ENCODE measurements around the gene TXNRD3.

The TXNRD3 gene

DNA sequence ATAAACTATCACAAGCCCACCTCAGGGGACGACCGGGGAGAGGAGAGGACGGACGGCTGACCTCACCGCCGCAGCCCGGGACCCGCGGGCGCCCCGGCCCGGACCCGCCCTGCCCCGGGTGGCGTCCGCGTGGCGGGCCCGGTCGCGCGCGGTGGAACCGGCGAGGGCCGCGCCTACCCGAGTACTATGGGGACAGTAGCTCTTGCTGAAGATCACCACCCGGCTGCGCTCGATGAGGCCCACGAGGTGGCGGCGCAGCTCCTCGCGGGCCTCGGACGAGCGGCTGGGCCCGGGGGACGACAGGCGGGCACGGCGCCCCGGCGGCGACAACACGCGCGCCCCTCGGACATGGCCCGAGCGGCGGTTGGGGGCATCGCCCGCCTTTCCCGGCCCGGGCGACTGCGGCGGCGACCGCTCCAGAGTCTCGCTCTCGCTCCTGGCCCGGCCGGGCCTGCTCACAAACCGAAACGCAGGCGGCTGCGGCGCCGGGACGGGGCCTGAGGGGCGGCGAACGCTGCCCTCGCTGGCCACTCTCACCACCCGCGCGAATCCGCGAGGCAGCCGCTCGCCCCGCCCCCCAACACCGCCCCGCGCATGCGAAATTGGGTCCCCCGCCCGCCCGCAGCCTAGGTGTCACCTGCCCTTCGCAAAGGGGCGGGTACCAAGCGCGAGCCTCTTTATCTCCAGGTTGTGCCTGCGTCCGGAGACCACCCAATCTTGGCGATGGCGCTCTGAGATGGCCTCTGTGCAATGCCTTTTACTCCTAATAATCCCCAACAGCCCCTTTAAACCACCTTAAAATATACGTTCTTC is at the start of gene TXNRD3:
Gene TXNRD3 (minus strand): TSS at position 554 of the 813 bp plus-strand sequence.
- H3K4me3 ChIP-seq (ENCODE audit: low read depth, low read length): peak within 1 kb of the TSS; percentile 46

DNA sequence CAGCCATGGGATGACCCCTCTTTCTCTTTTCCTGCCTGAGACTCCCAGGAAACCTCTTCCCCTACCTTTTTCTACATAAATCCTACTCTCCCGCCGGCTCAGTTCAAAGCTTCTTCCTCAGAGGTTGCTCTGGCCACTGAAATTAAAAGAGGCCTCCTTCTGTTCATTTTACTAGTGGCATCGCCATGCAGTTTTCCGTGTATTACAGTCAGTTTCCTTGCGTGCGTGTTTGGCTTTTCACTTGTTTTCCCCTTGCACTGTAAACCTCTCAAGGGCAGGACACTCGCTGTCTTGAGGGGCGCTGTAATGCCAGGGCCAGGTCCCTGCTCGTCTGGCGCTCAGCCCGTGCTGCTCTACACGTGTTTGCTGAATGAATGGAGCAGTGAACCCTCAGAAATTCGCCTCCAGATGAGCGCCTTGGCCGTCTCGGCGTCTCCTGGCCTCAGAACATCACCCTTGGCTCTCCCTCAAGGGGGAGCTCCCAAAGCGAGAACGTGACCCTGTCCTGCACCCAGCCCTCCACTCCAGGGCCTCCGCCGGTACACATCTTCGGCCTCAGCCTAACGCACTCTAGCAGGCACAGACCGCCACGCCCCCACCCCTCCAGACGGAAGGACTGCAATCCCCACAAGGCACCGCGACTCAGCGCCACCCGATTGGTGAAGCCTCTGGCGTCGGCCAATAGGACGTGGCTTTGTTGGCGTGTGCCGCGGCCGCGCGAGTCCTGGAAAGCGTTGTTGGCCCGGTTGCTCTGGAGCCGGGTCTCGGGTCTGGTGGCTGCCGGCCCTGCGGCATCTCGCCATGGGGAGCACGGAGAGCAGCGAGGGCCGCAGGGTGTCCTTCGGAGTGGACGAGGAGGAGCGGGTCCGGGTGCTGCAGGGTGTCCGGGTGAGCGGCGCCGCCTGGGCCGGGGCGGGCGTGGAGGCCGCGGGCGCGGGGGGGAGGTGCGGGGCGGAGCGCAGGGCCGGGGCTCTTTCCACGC is 48.9 kb upstream of the TXNRD3 start, which contains the start of gene CHCHD6:
Gene CHCHD6 (plus strand): TSS at position 729 of the 982 bp plus-strand sequence. CDS start 73 bp downstream, at position 802.
- peak within 1 kb of the TSS; percentile 72 for H3K4me3 ChIP-seq (ENCODE audit: low read depth, low read length)

- H3K4me3 ChIP-seq (ENCODE audit: low read depth, low read length): no peak overlapping the region
Observed at GRCh38 chr3:126699011-126699410, 44.1 kb upstream of the TXNRD3 start.

- H3K4me3 ChIP-seq (ENCODE audit: low read depth, low read length): no peak overlapping the region
Observed at GRCh38 chr3:126696701-126697267, 41.9 kb upstream of the TXNRD3 start.

DNA sequence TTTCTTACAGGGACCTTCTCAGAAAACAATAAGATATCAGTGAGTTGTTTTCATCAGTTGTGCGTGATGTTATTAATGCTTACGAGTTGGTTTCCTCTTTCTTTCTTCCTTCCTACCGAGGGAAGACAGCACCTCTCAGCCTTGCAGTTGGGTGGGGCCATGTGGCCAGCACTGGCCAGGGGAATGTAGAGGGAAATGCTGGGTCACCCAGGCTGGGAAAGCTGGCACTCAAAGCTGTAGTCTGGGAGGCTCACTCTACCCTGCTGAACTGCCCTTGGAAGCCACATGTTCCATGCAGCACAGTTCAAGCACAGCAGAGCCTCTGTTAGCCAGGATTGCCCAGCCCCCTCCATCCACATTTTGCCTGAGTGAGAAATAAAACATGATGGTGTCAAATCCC is 39.0 kb upstream of the TXNRD3 start:
- H3K4me3 ChIP-seq (ENCODE audit: low read depth, low read length): no peak overlapping the region

DNA sequence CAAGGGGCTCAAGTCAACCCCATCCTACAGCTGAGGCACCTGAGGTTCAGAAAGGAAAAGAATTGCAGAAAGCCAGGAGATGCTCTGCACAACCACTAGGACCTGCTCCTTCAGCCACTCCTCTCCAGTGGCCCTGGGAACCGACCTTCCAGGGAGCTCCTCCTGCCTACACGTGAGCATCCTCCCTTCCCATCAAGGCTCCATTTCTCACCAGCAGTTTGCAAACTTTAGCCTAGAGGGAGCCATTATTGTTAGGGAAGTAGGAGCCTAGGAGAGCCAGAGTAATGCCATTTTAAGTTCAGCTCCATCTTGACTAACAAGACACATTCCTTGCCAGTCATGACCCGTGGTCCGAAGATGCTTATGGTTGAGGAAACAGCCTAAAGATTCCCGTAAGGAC is 37.9 kb upstream of the TXNRD3 start:
- H3K4me3 ChIP-seq (ENCODE audit: low read depth, low read length): no peak overlapping the region

GRCh38 chr3:126691765-126692164 is 36.8 kb upstream of the TXNRD3 start:
- no peak overlapping the region for H3K4me3 ChIP-seq (ENCODE audit: low read depth, low read length)

GRCh38 chr3:126685493-126685892 is 30.6 kb upstream of the TXNRD3 start:
- H3K4me3 ChIP-seq (ENCODE audit: low read depth, low read length): no peak overlapping the region

DNA sequence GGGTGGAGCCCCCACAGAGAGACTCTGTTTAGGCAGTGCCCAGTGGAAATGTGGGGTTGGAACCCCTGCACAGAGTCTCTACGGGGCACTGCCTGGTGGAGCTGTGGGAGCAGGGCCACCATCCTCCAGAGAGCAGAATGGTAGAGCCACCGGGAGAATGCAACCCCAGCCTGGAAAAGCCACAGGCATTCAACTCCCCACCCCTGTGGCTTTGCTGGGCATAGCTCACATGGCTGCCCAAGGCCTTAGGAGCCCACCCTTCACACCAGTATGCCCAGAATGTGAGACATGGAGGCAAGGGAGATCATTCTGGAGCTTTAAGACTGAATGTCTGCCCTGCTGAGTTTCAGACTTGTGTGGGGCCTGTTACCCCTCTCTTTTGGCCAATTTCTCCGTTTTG is 30.1 kb upstream of the TXNRD3 start:
- no peak overlapping the region for H3K4me3 ChIP-seq (ENCODE audit: low read depth, low read length)

GRCh38 chr3:126684218-126684751 is 29.4 kb upstream of the TXNRD3 start:
- H3K4me3 ChIP-seq (ENCODE audit: low read depth, low read length): no peak overlapping the region

DNA sequence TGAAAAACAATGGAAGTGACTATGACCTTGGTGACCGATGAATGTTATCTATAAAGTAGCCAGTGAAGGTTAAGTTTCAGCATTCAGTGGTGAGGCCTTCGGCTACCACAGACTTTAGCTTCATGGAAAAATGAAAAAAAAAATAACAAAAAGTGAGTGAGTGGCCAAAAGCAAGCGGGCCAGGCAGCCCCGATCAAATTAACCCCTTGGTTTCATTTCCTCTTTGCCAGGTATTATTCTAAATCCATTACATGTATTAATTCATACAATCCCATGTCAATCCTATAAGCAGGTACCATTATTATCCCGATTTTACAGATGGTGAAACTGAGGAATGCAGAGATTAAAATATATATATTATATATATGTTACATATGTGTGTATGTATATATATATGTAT is 28.1 kb upstream of the TXNRD3 start:
- no peak overlapping the region for H3K4me3 ChIP-seq (ENCODE audit: low read depth, low read length)

DNA sequence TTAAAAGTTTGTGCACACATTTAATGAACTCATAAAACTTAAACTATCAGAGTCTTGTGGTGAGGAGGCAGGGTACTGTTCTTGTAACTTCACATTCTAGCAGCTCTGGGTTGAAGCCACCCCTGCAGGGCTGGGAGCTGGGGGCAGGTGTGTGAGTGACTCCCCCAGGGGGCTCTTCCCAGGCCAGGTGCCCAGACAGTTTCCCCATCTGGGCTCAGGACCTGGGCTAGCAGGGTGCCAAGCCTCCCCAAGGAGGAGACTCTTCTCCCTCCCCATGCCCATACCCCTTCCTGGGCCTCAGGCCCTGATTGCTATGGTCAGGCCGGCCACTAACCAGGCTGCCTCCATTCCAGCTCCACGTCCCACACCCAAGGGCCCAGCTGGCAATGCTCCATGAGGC is 27.1 kb upstream of the TXNRD3 start:
- H3K4me3 ChIP-seq (ENCODE audit: low read depth, low read length): no peak overlapping the region

- no peak overlapping the region for H3K4me3 ChIP-seq (ENCODE audit: low read depth, low read length)
Observed at GRCh38 chr3:126680667-126681055, 25.7 kb upstream of the TXNRD3 start.

- H3K4me3 ChIP-seq (ENCODE audit: low read depth, low read length): no peak overlapping the region
Observed at GRCh38 chr3:126679831-126680666, 25.1 kb upstream of the TXNRD3 start.

DNA sequence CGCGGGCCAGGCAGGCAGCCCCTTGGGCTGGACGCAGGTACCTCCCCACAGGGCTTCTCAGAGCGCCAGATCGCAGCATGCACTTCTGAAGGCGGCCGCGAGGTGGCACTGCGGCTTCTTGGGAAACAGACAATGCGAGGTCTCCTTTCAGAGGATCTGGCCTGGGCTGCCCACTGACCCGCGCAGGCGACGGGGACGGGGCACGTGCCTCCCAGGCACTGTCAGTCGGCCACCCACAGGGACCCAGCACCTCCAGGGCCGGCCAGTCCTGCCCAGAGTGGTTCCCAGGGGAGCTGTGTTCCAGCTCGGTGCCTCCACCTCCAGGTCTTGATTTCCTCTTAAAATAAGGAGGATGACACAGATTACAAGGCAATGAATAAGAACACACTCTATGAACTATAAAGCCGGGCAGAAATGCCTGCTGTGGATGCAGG is 24.4 kb upstream of the TXNRD3 start:
- H3K4me3 ChIP-seq (ENCODE audit: low read depth, low read length): no peak overlapping the region

- H3K4me3 ChIP-seq (ENCODE audit: low read depth, low read length): no peak overlapping the region
Observed at GRCh38 chr3:126678693-126679317, 23.9 kb upstream of the TXNRD3 start.

DNA sequence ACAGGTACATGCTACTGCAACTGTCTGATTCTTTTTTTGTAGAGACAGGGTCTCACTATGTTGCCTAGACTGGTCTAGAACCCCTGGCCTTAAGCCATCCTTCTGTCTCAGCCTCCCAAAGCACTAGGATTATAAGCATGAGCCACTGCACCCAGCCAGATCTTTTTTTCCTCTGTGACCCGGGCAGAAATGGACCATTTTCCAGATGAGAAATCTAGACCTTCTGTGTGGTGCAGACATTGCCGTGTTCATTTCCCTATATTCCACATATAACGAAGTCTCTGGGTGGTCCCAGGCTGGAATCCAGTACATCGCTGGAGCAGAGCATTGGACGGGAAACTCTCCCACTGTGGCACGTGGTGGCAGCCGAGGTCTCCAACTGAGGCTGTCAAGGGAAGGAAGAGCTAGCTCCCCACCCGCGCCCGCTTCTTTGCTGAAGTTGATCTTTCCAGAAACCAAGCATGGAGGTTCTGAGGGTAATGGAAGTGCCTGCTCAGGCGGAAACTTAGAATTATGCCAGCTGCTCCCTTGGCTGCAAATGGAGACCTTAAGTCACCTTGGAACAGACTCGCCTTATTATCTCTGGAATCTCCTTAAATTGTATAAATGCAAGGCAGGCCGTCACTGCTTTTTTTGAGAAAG is 23.1 kb upstream of the TXNRD3 start:
- H3K4me3 ChIP-seq (ENCODE audit: low read depth, low read length): no peak overlapping the region

GRCh38 chr3:126676919-126677705 is 22.2 kb upstream of the TXNRD3 start:
- no peak overlapping the region for H3K4me3 ChIP-seq (ENCODE audit: low read depth, low read length)

All from iPS-11a (cell line).